Loucy (cell line): ENCODE data around the gene CUBN.

Source experiments
- EZH2phosphoT487 ChIP-seq: fragments of 200-600 bp; IDR thresholded peaks from 2 replicates; pipeline ENCODE4 v1.6.1; 2018; ENCODE audit warnings: antibody characterized with exemption, mild to moderate bottlenecking, moderate library complexity, borderline replicate concordance
- TF ChIP-seq, protein P1 (sequence below): fragments of 200-600 bp; sonication (generic); conservative IDR thresholded peaks from 2 replicates; pipeline ENCODE4 v1.5.1; 2014; ENCODE audit warnings: mild to moderate bottlenecking, antibody characterized with exemption, low read length

DNA sequence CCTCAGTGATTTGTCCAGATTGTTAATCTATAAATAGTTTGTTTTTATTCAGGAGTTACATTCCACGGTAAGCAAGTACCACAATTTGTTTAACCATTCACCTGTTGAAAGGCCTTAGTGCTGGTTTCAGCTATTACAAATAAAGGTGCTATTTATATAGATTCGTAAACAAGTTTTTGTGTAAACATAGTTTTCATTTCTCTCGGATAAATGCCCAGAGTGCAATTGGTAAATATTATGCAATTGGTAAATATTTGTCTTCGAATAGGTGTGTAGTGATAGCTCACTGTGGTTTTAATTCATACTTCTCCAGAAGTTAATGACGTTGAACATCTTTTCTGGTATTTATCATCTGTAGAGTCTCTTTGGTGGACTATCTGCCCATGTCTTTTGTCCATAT, 235.9 kb downstream of the CUBN start:
- TF ChIP-seq, protein P1, sequence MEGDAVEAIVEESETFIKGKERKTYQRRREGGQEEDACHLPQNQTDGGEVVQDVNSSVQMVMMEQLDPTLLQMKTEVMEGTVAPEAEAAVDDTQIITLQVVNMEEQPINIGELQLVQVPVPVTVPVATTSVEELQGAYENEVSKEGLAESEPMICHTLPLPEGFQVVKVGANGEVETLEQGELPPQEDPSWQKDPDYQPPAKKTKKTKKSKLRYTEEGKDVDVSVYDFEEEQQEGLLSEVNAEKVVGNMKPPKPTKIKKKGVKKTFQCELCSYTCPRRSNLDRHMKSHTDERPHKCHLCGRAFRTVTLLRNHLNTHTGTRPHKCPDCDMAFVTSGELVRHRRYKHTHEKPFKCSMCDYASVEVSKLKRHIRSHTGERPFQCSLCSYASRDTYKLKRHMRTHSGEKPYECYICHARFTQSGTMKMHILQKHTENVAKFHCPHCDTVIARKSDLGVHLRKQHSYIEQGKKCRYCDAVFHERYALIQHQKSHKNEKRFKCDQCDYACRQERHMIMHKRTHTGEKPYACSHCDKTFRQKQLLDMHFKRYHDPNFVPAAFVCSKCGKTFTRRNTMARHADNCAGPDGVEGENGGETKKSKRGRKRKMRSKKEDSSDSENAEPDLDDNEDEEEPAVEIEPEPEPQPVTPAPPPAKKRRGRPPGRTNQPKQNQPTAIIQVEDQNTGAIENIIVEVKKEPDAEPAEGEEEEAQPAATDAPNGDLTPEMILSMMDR = no peak
- no peak for TF ChIP-seq EZH2phosphoT487
